Natural killer cell (primary cell): Measurements from ENCODE around the gene AGTRAP. TPM values are rescaled to one million over a fixed set of nuclear protein-coding genes. Genes with fewer than 3 reads are reported as not detected.

Experiments
- ATAC-seq, 3 donors: fragments of 150-1000 bp in 2 of 3; fragments of 200-7000 bp in 1 of 3; cut with Tn5 transposase; 1 replicate in 1 of 3; 2 replicates in 2 of 3; pipeline ENCODE4 v1.10.0; 2021; ENCODE audit warnings: mild to moderate bottlenecking in 2 of 3, moderate library complexity in 2 of 3
- DNase-seq, 2 donors: peaks; one replicate each; pipeline versions ENCODE4 v3.0.0 to v3.0.0-alpha.2; 2013 to 2021; ENCODE audit warnings: mixed read lengths in 1 of 2
- H3K27ac ChIP-seq: one replicate; pipeline ENCODE4 v1.5.1; 2013; ENCODE audit warnings: mild to moderate bottlenecking, low read length
- H3K27me3 ChIP-seq: one replicate; pipeline ENCODE4 v1.6.1; 2013; ENCODE audit warnings: low read length; ENCODE audit not compliant: control insufficient read depth, insufficient read depth
- H3K36me3 ChIP-seq: one replicate; pipeline ENCODE4 v1.6.1; 2013; ENCODE audit warnings: low read length; ENCODE audit not compliant: control insufficient read depth, insufficient read depth
- H3K4me1 ChIP-seq: one replicate; pipeline ENCODE4 v1.6.1; 2013; ENCODE audit warnings: low read length; ENCODE audit not compliant: control insufficient read depth, insufficient read depth
- H3K4me3 ChIP-seq: one replicate; pipeline ENCODE4 v1.5.1; 2013; ENCODE audit warnings: low read length
- H3K9me3 ChIP-seq: one replicate; pipeline ENCODE4 v1.6.1; 2013; ENCODE audit warnings: low read length; ENCODE audit not compliant: control insufficient read depth, insufficient read depth
- H3K27ac Mint-ChIP-seq, 2 donors: one replicate each; pipeline ENCODE4 v1.8.0; 2022; ENCODE audit warnings: mild to moderate bottlenecking in 2 of 2, mixed read lengths in 2 of 2, moderate library complexity in 1 of 2
- H3K27me3 Mint-ChIP-seq, 2 donors: one replicate each; pipeline ENCODE4 v1.8.0; 2022; ENCODE audit warnings: low read depth in 2 of 2, mixed read lengths in 2 of 2
- H3K36me3 Mint-ChIP-seq: one replicate; pipeline ENCODE4 v1.8.0; 2022; ENCODE audit warnings: mixed read lengths
- H3K4me1 Mint-ChIP-seq, 2 donors: one replicate each; pipeline ENCODE4 v1.8.0; 2022; ENCODE audit warnings: mixed read lengths in 2 of 2
- H3K4me3 Mint-ChIP-seq: one replicate; pipeline ENCODE4 v1.8.0; 2022; ENCODE audit warnings: mild to moderate bottlenecking, moderate library complexity, mixed read lengths
- H3K9me3 Mint-ChIP-seq, 2 donors: one replicate each; pipeline ENCODE4 v1.8.0; 2022; ENCODE audit warnings: mixed read lengths in 2 of 2
- WGBS: methylation state at CpG from one replicate; pipeline ENCODE4 v1.1.7; 2013; ENCODE audit warnings: missing lambda C conversion rate; ENCODE audit not compliant: insufficient coverage; 5-methylcytosine and 5-hydroxymethylcytosine counted together
- intact Hi-C: fragments of 100-400 bp; cut with micrococcal nuclease; formaldehyde crosslinking; loops from one replicate; pipeline ENCODE4 v1.14.2; 2022
- total RNA-seq, 4 donors: library from RNA; stranded (reverse); fragments of 120-200 nt in 1 of 4; gene quantifications; one replicate each; pipeline versions ENCODE4 v1.2.3 to v1.2.4, GENCODE V29; 2013 to 2022
- TF ChIP-seq, protein P1 (sequence below): fragments of 200-600 bp; IDR thresholded peaks from one replicate; pipeline ENCODE4 v1.8.0; 2022; ENCODE audit warnings: antibody characterized with exemption

The AGTRAP gene
- total RNA-seq, 3 donors from 2014 or later (not counting 1 experiment from before 2014, with no cell fraction given): 94.6 to 122 (median 104) TPM

- H3K4me3 Mint-ChIP-seq: no peak overlapping the region
- Histone ChIP-seq H3K27me3 (peaks cover 9% of the 10 kb centered on the region), H3K27ac (no peak overlapping the region), H3K36me3 (no peaks in the 10 kb centered on the region), H3K4me1 (no peaks in the 10 kb centered on the region), H3K9me3 (no peaks in the 10 kb centered on the region), H3K4me3 (no peak overlapping the region)
- no peaks in the 10 kb centered on the region for H3K9me3 Mint-ChIP-seq
- intact Hi-C loops: no loop called here
- no peak for ATAC-seq
- H3K36me3 Mint-ChIP-seq: no peaks in the 10 kb centered on the region
- WGBS: 53% methylated on average over 34 of the region's 34 CpGs
- no peak for DNase-seq
- H3K27me3 Mint-ChIP-seq: no peaks in the 10 kb centered on the region
- H3K4me1 Mint-ChIP-seq: peaks cover 0 to 13% of the 10 kb centered on the region in 2 donors
- TF ChIP-seq, protein P1, sequence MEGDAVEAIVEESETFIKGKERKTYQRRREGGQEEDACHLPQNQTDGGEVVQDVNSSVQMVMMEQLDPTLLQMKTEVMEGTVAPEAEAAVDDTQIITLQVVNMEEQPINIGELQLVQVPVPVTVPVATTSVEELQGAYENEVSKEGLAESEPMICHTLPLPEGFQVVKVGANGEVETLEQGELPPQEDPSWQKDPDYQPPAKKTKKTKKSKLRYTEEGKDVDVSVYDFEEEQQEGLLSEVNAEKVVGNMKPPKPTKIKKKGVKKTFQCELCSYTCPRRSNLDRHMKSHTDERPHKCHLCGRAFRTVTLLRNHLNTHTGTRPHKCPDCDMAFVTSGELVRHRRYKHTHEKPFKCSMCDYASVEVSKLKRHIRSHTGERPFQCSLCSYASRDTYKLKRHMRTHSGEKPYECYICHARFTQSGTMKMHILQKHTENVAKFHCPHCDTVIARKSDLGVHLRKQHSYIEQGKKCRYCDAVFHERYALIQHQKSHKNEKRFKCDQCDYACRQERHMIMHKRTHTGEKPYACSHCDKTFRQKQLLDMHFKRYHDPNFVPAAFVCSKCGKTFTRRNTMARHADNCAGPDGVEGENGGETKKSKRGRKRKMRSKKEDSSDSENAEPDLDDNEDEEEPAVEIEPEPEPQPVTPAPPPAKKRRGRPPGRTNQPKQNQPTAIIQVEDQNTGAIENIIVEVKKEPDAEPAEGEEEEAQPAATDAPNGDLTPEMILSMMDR: no peak
- no peak overlapping the region for H3K27ac Mint-ChIP-seq
Observed at GRCh38 chr1:11700601-11701467, 35.1 kb upstream of the AGTRAP start.

DNA sequence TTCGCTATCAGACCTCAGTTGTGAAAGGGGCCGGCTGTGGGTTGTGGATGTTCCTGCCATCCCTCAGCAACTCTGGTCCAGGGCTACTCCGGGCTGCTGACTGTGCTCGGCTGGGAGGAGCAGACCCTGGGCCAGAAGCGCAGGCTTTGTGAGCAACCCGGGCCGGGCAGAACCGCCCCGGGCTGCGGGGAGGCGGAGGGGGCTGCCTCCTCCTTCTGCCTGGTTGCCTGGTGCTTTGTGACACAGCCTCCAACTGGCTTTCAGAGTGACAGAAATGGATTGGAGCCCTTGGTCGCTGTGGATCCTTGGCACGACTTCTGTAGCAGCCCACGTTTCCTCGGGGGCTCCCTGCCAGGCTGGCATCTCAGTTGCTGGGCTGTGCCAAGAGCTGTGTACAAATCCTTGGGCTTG, 34.4 kb upstream of the AGTRAP start:
- ATAC-seq (no peak), DNase-seq (no peak)
- no peaks in the 10 kb centered on the region for H3K9me3 ChIP-seq
- H3K27me3 ChIP-seq: peaks cover 9% of the 10 kb centered on the region
- Mint-ChIP-seq H3K27me3 (no peaks in the 10 kb centered on the region), H3K9me3 (no peaks in the 10 kb centered on the region), H3K27ac (no peak overlapping the region), H3K36me3 (no peaks in the 10 kb centered on the region), H3K4me1 (peaks cover 0 to 9% of the 10 kb centered on the region in 2 donors), H3K4me3 (no peak overlapping the region)
- no peaks in the 10 kb centered on the region for H3K36me3 ChIP-seq
- 71% methylated on average over 15 of the region's 15 CpGs for WGBS
- TF ChIP-seq, protein P1: no peak
- no peak overlapping the region for H3K27ac ChIP-seq
- no peak overlapping the region for H3K4me3 ChIP-seq
- intact Hi-C loops: no loop called here
- H3K4me1 ChIP-seq: no peaks in the 10 kb centered on the region

GRCh38 chr1:11701981-11702803, 33.7 kb upstream of the AGTRAP start:
- Histone ChIP-seq H3K27ac (no peak overlapping the region), H3K4me3 (no peak overlapping the region), H3K27me3 (peaks cover 9% of the 10 kb centered on the region), H3K9me3 (no peaks in the 10 kb centered on the region), H3K4me1 (no peaks in the 10 kb centered on the region), H3K36me3 (no peaks in the 10 kb centered on the region)
- Mint-ChIP-seq H3K4me1 (peaks cover 0 to 9% of the 10 kb centered on the region in 2 donors), H3K9me3 (no peaks in the 10 kb centered on the region), H3K27ac (no peak overlapping the region), H3K4me3 (no peak overlapping the region), H3K27me3 (no peaks in the 10 kb centered on the region), H3K36me3 (no peaks in the 10 kb centered on the region)
- WGBS: 87% methylated on average over 15 of the region's 15 CpGs
- ATAC-seq (no peak), DNase-seq (no peak)
- TF ChIP-seq, protein P1: no peak
- intact Hi-C loops: loop anchor here (2.0 kb wide), 1 partner anchor 13 kb away; no protein-coding TSS in a partner anchor
